ENCODE results near the gene DGKQ.

Gene DGKQ

DNA sequence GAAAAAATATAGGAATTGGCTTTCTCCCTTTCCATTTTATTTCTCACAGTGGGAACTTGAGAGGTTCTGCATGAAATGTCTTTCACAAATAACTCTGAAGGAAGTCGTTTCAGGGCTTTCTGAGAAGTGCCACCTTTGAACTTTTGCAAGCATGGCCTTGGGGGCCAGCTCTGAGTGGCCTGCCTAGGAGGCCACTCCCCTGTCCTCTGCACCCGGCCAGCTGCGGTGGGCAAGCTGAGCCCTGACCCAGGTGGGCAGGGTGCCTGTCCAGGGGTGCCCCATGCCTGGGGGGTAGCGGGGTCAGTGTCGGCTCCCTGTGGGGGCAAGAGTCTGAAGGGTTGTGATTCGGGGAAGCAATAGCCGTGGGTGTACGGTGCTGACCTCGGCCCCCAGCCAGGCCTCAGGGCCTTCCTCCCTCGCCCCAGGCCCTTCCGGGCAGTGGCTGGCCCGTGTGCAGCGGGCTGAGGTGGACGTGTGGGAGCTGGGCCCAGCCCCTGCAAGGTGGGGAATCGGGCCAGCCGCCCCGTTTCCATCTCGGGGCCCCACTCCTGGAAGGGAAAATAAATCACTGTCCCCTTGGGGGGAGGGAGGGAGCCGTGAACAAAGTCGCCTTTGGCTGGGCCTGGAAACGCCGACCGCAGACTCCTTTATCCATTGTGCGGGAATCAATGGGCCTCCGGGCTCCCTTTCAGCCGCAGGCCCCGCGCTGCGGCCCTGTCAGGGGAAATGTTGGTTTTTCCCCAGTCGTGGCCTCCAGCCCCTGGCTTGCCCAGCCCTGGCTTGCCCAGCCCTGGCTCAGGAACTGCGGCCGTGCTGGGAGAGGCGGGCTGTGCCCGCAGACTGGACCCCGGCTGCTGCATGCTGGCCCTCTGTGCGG lies 41.2 kb upstream of the DGKQ start:
- Mint-ChIP-seq H3K27me3 (peaks cover 8% of the 10 kb centered on the region), H3K4me1 (peaks cover 13% of the 10 kb centered on the region), H3K9me3 (no peaks in the 10 kb centered on the region), H3K4me3 (peak overlapping the region; percentile 24), H3K27ac (no peak overlapping the region), H3K36me3 (no peaks in the 10 kb centered on the region)
- CTCF ChIA-PET: no interaction called here
- DNase-seq: no peak

DNA sequence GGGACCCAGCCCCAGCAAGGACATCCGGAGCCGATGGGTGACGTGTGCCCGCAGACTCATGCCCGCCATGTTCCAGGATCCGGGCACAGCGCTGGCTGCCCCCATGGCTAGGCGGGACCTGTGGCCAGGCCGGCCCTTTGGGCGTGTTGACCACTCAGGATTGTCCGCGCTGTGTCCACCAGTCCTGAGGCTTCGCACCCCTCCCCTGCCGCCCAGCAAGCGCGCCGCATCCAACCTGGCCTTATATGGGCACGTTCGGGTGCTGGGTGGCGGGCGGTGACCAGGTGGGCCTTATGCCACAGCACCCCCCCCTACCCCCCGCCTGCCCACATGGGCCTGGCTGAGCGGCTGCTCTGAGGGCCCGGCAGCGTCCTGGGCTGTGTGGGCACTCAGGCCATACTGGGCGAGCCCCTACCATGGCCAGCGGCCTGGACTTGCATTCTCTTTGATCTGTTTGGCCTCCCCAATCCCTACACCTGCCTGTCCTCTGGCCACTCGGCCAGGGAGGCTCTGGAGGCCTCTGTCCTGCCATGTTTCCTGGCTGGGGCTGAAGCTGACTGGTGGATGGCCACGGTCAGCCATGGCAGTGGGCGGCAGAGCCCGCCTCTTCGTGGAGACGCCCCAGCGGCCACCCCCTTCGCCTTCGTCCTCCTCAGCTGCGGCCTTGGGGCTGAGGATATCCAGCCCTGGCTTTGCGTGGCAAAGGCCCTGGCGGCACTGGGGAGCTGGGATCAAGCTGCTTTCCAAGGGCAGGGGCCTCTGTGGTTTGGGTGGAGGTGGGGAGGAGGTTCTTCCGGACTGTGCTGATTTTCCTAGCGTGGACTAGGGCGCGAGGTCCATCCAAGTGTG lies 40.1 kb upstream of the DGKQ start:
- DNase-seq: no peak
- Mint-ChIP-seq H3K36me3 (no peaks in the 10 kb centered on the region), H3K4me1 (peaks cover 16% of the 10 kb centered on the region), H3K27ac (no peak overlapping the region), H3K4me3 (peak overlapping the region; percentile 28), H3K27me3 (peaks cover 17% of the 10 kb centered on the region), H3K9me3 (no peaks in the 10 kb centered on the region)
- CTCF ChIA-PET: no interaction called here

GRCh38 chr4:1012034-1012739 lies 38.8 kb upstream of the DGKQ start:
- CTCF ChIA-PET: no interaction called here
- Mint-ChIP-seq H3K36me3 (no peaks in the 10 kb centered on the region), H3K27me3 (peaks cover 28% of the 10 kb centered on the region), H3K4me3 (peak overlapping the region; percentile 69), H3K9me3 (no peaks in the 10 kb centered on the region), H3K27ac (no peak overlapping the region), H3K4me1 (peaks cover 16% of the 10 kb centered on the region)
- peak; percentile 56 for DNase-seq

DNA sequence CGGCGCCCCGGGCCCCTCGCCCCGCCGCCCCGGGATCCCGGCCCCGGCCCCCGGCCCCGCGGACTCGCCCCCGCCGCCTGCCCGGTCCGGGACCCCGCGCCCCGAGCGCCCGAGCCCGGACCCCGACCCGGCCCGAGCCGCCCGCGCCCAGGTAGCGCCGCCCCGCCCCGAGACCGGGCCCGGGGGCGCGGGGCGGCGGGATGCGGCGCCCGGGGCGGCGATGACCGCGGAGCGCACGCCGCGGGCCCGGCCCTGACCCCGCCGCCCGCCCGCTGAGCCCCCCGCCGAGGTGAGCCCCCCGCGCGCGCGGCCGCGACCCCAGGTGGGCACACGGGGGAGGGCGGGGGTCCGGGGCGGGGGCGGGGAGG lies 38.3 kb upstream of the DGKQ start:
- peaks cover 16% of the 10 kb centered on the region for H3K4me1 Mint-ChIP-seq
- H3K27ac Mint-ChIP-seq: no peak overlapping the region
- H3K36me3 Mint-ChIP-seq: no peaks in the 10 kb centered on the region
- no peak overlapping the region for H3K4me3 Mint-ChIP-seq
- H3K9me3 Mint-ChIP-seq: peaks cover 2% of the 10 kb centered on the region
- peaks cover 33% of the 10 kb centered on the region for H3K27me3 Mint-ChIP-seq
- DNase-seq: no peak
- CTCF ChIA-PET: no interaction called here

- peak within 1 kb of the TSS; percentile 94 for H3K27ac Mint-ChIP-seq
- H3K27me3 Mint-ChIP-seq: peaks cover 35% of the 10 kb centered on the region
- no peaks in the 10 kb centered on the region for H3K36me3 Mint-ChIP-seq
- H3K9me3 Mint-ChIP-seq: peaks cover 2% of the 10 kb centered on the region
- CTCF ChIA-PET: no interaction called here
- H3K4me3 Mint-ChIP-seq: peak within 1 kb of the TSS; percentile 81
- peak; percentile 94 for DNase-seq
- H3K4me1 Mint-ChIP-seq: peaks cover 16% of the 10 kb centered on the region
These were observed 37.8 kb upstream of the DGKQ start, which contains the start of gene FGFRL1 for GRCh38 chr4:1011022-1011665. TSS of gene FGFRL1 (plus strand) at chr4:1011626. CDS start at chr4:1012486, 860 bp downstream.

DNA sequence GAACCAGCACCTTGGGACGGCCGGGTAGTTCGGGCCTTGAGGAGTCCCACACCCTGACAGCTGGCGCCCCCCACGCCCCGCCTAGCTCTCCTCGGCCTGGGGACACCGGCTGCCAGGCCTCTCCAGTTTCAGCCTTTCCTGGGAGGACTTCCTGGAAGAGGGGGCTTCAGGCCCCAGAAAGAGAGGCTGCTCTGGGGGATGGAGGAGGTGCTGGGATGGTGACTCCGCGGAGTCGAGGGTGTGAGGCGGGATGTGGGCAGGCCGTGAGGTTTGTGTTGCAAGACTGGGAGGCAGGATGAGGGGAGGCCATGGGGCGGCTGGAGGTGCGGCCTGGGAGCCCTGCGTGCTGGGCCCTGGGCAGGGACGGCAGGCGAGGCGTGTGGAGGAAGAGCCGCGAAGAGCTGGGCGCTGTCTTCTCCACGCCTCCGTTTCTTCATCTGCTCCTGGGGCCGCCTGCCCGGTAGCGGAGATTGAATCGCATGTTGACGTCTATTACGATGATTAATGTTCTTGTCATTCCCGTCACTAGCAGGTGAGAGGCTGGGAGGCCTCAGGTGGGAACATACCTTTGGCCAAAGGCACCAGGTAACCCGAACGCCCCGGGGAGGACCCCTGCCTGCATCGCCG lies 37.1 kb upstream of the DGKQ start:
- CTCF ChIA-PET: interaction anchor here (0.8 kb wide), 1 partner anchor 121 kb away, joined by 3 read pairs; no protein-coding TSS in a partner anchor
- H3K27me3 Mint-ChIP-seq: peaks cover 41% of the 10 kb centered on the region
- peak; percentile 83 for DNase-seq
- no peaks in the 10 kb centered on the region for H3K36me3 Mint-ChIP-seq
- peaks cover 2% of the 10 kb centered on the region for H3K9me3 Mint-ChIP-seq
- peaks cover 16% of the 10 kb centered on the region for H3K4me1 Mint-ChIP-seq
- peak overlapping the region; percentile 94 for H3K27ac Mint-ChIP-seq
- H3K4me3 Mint-ChIP-seq: peak overlapping the region; percentile 81

- CTCF ChIA-PET: interaction anchor here (0.8 to 1.2 kb wide), 2 partner anchors 11 to 122 kb away, joined by 3 read pairs; no protein-coding TSS in a partner anchor
- peak; percentile 79 for DNase-seq
- Mint-ChIP-seq H3K27me3 (peaks cover 48% of the 10 kb centered on the region), H3K9me3 (peaks cover 2% of the 10 kb centered on the region), H3K27ac (peak overlapping the region; percentile 94), H3K4me1 (peaks cover 16% of the 10 kb centered on the region), H3K4me3 (peak overlapping the region; percentile 81), H3K36me3 (no peaks in the 10 kb centered on the region)
These were observed 36.4 kb upstream of the DGKQ start for GRCh38 chr4:1009542-1010394.

- Mint-ChIP-seq H3K36me3 (no peaks in the 10 kb centered on the region), H3K4me1 (peaks cover 14% of the 10 kb centered on the region), H3K27me3 (peaks cover 56% of the 10 kb centered on the region), H3K27ac (no peak overlapping the region), H3K9me3 (peaks cover 2% of the 10 kb centered on the region), H3K4me3 (peak overlapping the region; percentile 67)
- CTCF ChIA-PET: interaction anchor here (1.2 kb wide), 1 partner anchor 11 kb away, joined by 3 read pairs; no protein-coding TSS in a partner anchor
- DNase-seq: no peak
These were observed 35.6 kb upstream of the DGKQ start for GRCh38 chr4:1008840-1009541.

- Mint-ChIP-seq H3K9me3 (peaks cover 2% of the 10 kb centered on the region), H3K4me1 (peaks cover 9% of the 10 kb centered on the region), H3K4me3 (no peak overlapping the region), H3K27ac (no peak overlapping the region), H3K27me3 (peaks cover 65% of the 10 kb centered on the region), H3K36me3 (no peaks in the 10 kb centered on the region)
- DNase-seq: no peak
- CTCF ChIA-PET: no interaction called here
These were observed 33.5 kb upstream of the DGKQ start for GRCh38 chr4:1006856-1007255.

DNA sequence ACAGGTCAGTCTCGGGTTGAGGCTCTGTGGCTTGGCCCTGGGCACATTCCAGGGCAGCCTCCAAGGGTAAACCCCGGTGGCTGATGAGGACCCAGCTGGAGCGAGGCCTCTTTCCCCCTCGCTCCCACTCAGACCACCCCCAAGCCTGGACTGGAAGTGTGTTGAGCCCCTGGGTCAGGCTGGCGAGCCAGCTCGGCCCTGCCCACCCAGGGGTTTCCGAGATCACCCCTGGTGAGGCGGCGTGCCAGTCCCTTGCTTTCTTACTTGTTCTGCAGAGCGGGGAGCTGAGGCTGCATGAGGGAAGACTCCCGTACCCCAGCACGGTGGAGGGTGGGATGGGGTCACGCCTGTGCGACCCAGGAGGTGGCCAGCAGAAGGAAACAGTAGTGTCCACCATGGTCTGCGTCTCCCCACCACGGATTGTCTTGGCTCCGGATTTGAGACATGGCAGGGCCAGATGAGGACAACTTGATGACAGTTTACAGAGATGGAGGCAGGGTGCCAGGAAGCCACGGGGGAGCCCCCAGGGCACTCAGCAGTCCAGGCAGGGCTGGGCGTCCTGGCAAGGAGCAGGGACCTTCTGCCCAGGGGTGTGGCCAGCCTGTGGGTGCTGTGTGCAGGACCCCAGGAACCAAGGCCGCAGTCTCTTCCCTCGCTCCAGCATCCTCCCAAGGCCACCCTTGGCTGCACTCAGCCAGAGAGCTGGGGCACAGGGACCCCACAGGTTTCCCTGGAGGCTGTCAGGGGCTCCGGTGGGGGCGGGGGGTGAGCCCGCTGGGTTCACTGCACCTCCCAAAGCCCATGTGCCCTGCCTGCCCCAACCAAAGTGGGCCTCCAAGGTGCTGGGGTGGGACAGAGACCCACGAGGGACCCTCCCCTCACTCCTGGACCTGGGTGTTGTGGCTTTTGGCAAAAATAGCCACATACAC lies 31.5 kb upstream of the DGKQ start:
- H3K27me3 Mint-ChIP-seq: peaks cover 81% of the 10 kb centered on the region

GRCh38 chr4:1004071-1004418 lies 30.7 kb upstream of the DGKQ start:
- CTCF ChIA-PET: no interaction called here
- H3K27ac Mint-ChIP-seq: no peak overlapping the region
- peaks cover 2% of the 10 kb centered on the region for H3K9me3 Mint-ChIP-seq
- no peak overlapping the region for H3K4me3 Mint-ChIP-seq
- peaks cover 2% of the 10 kb centered on the region for H3K4me1 Mint-ChIP-seq
- H3K27me3 Mint-ChIP-seq: peaks cover 85% of the 10 kb centered on the region
- no peaks in the 10 kb centered on the region for H3K36me3 Mint-ChIP-seq
- DNase-seq: no peak

More for the DNA sequence above, 31.5 kb upstream of the DGKQ start:
- no peak overlapping the region for H3K27ac Mint-ChIP-seq
- H3K36me3 Mint-ChIP-seq: no peaks in the 10 kb centered on the region
- H3K4me3 Mint-ChIP-seq: no peak overlapping the region
- H3K4me1 Mint-ChIP-seq: peaks cover 4% of the 10 kb centered on the region
- peaks cover 2% of the 10 kb centered on the region for H3K9me3 Mint-ChIP-seq
- CTCF ChIA-PET: no interaction called here
- DNase-seq: no peak
